H1 (cell line): ENCODE measurements around the gene SETD1B. TPM values are rescaled to one million over a fixed set of nuclear protein-coding genes. Genes with fewer than 3 reads are reported as not detected.

Experiments used
- CTCF ChIA-PET: fragments of 300-600 bp; sonication (Branson Sonifier 250); formaldehyde crosslinking; loops from one replicate; lab custom pipeline; 2021; ENCODE audit not compliant: partially characterized antibody; lab: Charles Lee
- POLR2A ChIA-PET: fragments of 300-600 bp; sonication (Branson Sonifier 250); formaldehyde crosslinking; loops from one replicate; lab custom pipeline; 2021; ENCODE audit warnings: inconsistent platforms; ENCODE audit not compliant: partially characterized antibody; lab: Charles Lee
- DNase-seq, 2 experiments: peaks; one replicate each; pipeline versions ENCODE4 v3.0.0 to v3.0.0-alpha.2; 2010 to 2022; ENCODE audit warnings: low spot score in 2 of 2, low read depth in 1 of 2, mixed read lengths in 1 of 2
- FAIRE-seq: peaks from 2 replicates; lab custom pipeline; 2011; peaks lifted over from hg19 to GRCh38; lab: Jason Lieb, UNC
- H2AFZ ChIP-seq: 2 replicates; pipeline ENCODE4 v1.8.1; 2012; ENCODE audit warnings: low read length, inconsistent platforms
- H2AK5ac ChIP-seq: 2 replicates; pipeline ENCODE4 v1.6.1; 2013; ENCODE audit warnings: low read depth, low read length
- H2BK120ac ChIP-seq: replicated peaks from 2 replicates; pipeline ENCODE3; 2013; ENCODE audit warnings: low read depth, low read length, inconsistent platforms
- H2BK12ac ChIP-seq: 2 replicates; pipeline ENCODE4 v1.6.1; 2013; ENCODE audit warnings: low read depth, low read length
- H2BK15ac ChIP-seq: 2 replicates; pipeline ENCODE4 v1.6.1; 2013; ENCODE audit warnings: low read length
- H2BK20ac ChIP-seq: 2 replicates; pipeline ENCODE4 v1.6.1; 2013; ENCODE audit warnings: low read length
- H2BK5ac ChIP-seq: 2 replicates; pipeline ENCODE4 v1.6.1; 2013; ENCODE audit warnings: low read depth, low read length
- H3K14ac ChIP-seq: 2 replicates; pipeline ENCODE4 v1.6.1; 2013; ENCODE audit warnings: inconsistent platforms; ENCODE audit not compliant: insufficient read length
- H3K18ac ChIP-seq: 2 replicates; pipeline ENCODE4 v1.6.1; 2013; ENCODE audit warnings: low read length; ENCODE audit errors: extremely low read depth
- H3K23ac ChIP-seq: 2 replicates; pipeline ENCODE4 v1.6.1; 2013; ENCODE audit warnings: inconsistent platforms; ENCODE audit not compliant: insufficient read length
- H3K23me2 ChIP-seq: 2 replicates; pipeline ENCODE4 v1.6.1; 2013; ENCODE audit warnings: low read depth, low read length
- H3K27ac ChIP-seq: 2 replicates; pipeline ENCODE4 v1.6.1; 2011; ENCODE audit warnings: low read depth, low read length, inconsistent platforms
- H3K27me3 ChIP-seq, 4 experiments: replicated peaks in 1 of 4; 1 replicate in 1 of 4; 2 replicates in 3 of 4; pipeline versions ENCODE4 v1.6.1 to v1.8.1; 2011 to 2013; ENCODE audit warnings: low read length in 3 of 4, mild to moderate bottlenecking in 3 of 4, inconsistent platforms in 2 of 4, mixed read lengths in 2 of 4, moderate library complexity in 1 of 4; ENCODE audit not compliant: control insufficient read depth in 3 of 4, insufficient read depth in 3 of 4; ENCODE audit errors: extremely low read depth in 1 of 4
- H3K36me3 ChIP-seq, 4 experiments: 2 replicates each; pipeline versions ENCODE4 v1.6.1 to v1.8.1; 2011 to 2013; ENCODE audit warnings: mild to moderate bottlenecking in 4 of 4, low read length in 3 of 4, moderate library complexity in 2 of 4, control low read depth in 1 of 4, inconsistent platforms in 1 of 4; ENCODE audit not compliant: insufficient read depth in 4 of 4, control insufficient read depth in 2 of 4
- H3K4ac ChIP-seq: replicated peaks from 2 replicates; pipeline ENCODE3; 2013; ENCODE audit warnings: low read length, low read depth, mixed read lengths, inconsistent platforms; ENCODE audit not compliant: insufficient read length
- H3K4me1 ChIP-seq, 4 experiments: replicated peaks in 1 of 4; 1 replicate in 1 of 4; 2 replicates in 3 of 4; pipeline versions ENCODE4 v1.6.1 to v1.8.1; 2011 to 2013; ENCODE audit warnings: low read length in 3 of 4, inconsistent platforms in 2 of 4, mixed read lengths in 1 of 4; ENCODE audit not compliant: insufficient read depth in 4 of 4, control insufficient read depth in 3 of 4
- H3K4me2 ChIP-seq, 2 experiments: 2 replicates each; pipeline versions ENCODE4 v1.6.1 to v1.8.1; 2011 to 2013; ENCODE audit warnings: low read depth in 2 of 2, low read length in 2 of 2, control low read depth in 1 of 2, inconsistent platforms in 1 of 2, mild to moderate bottlenecking in 1 of 2; ENCODE audit not compliant: insufficient read depth in 1 of 2
- H3K4me3 ChIP-seq, 4 experiments: fragments of 200-600, 300-600 bp in 1 of 4; sonication (generic), shearing (Covaris generic), sonication (Bioruptor Twin) in 1 of 4; 2 replicates each; pipeline versions ENCODE4 v1.5.1 to v1.8.1; 2011 to 2016; ENCODE audit warnings: low read length in 4 of 4, low read depth in 3 of 4, control low read depth in 2 of 4, inconsistent platforms in 2 of 4, mild to moderate bottlenecking in 2 of 4, mixed read lengths in 1 of 4, moderate library complexity in 1 of 4; ENCODE audit not compliant: insufficient read depth in 2 of 4; ENCODE audit errors: extremely low read depth in 1 of 4
- H3K56ac ChIP-seq: replicated peaks from 2 replicates; pipeline ENCODE3; 2013; ENCODE audit warnings: low read depth, mild to moderate bottlenecking, mixed read lengths, low read length, inconsistent platforms; ENCODE audit not compliant: insufficient read length
- H3K79me1 ChIP-seq: 2 replicates; pipeline ENCODE4 v1.6.1; 2013; ENCODE audit warnings: low read depth, low read length, control low read depth
- H3K79me2 ChIP-seq, 2 experiments: 2 replicates each; pipeline versions ENCODE4 v1.6.1 to v1.8.1; 2012 to 2013; ENCODE audit warnings: low read length in 2 of 2, mild to moderate bottlenecking in 2 of 2, inconsistent platforms in 1 of 2; ENCODE audit not compliant: insufficient read depth in 2 of 2, control insufficient read depth in 1 of 2
- H3K9ac ChIP-seq, 4 experiments: replicated peaks in 1 of 4; 1 replicate in 1 of 4; 2 replicates in 3 of 4; pipeline versions ENCODE4 v1.6.1 to v1.8.1; 2011 to 2013; ENCODE audit warnings: low read depth in 3 of 4, low read length in 3 of 4, control low read depth in 2 of 4, mild to moderate bottlenecking in 2 of 4, moderate library complexity in 2 of 4, inconsistent platforms in 1 of 4; ENCODE audit errors: extremely low read depth in 1 of 4
- H3K9me3 ChIP-seq, 2 experiments: 2 replicates each; pipeline versions ENCODE4 v1.6.1 to v1.8.1; 2012 to 2013; ENCODE audit warnings: mild to moderate bottlenecking in 2 of 2, moderate library complexity in 2 of 2, control low read depth in 1 of 2, inconsistent platforms in 1 of 2, low read depth in 1 of 2, low read length in 1 of 2, mixed read lengths in 1 of 2; ENCODE audit not compliant: insufficient read depth in 2 of 2
- H4K20me1 ChIP-seq, 2 experiments: replicated peaks in 1 of 2; 2 replicates each; pipeline versions ENCODE3 to v1.8.1; 2011 to 2013; ENCODE audit warnings: inconsistent platforms in 2 of 2, low read length in 2 of 2, mild to moderate bottlenecking in 1 of 2; ENCODE audit not compliant: insufficient read depth in 2 of 2, control insufficient read depth in 1 of 2
- H4K5ac ChIP-seq: 2 replicates; pipeline ENCODE4 v1.6.1; 2013; ENCODE audit warnings: low read length, low read depth, mixed read lengths, inconsistent platforms; ENCODE audit not compliant: insufficient read length
- H4K8ac ChIP-seq: 2 replicates; pipeline ENCODE4 v1.8.0; 2013; ENCODE audit warnings: mild to moderate bottlenecking, moderate library complexity, low read length, inconsistent platforms; ENCODE audit not compliant: insufficient read depth; ENCODE audit errors: extremely low read depth
- H4K91ac ChIP-seq: replicated peaks from 2 replicates; pipeline ENCODE3; 2013; ENCODE audit warnings: low read length, mixed read lengths, inconsistent platforms; ENCODE audit not compliant: insufficient read length
- CEBPB ChIP-seq: IDR thresholded peaks from 2 replicates; pipeline ENCODE4 v1.6.1; 2012; ENCODE audit warnings: low read depth, low read length
- CREB1 ChIP-seq: IDR thresholded peaks from 2 replicates; pipeline ENCODE4 v1.6.1; 2012; ENCODE audit warnings: inconsistent platforms
- RAD21 ChIP-seq, 2 experiments: IDR thresholded peaks in 1 of 2; conservative IDR thresholded peaks in 1 of 2; 2 replicates each; pipeline ENCODE4 v1.6.1; 2011; ENCODE audit warnings: low read depth in 2 of 2, low read length in 2 of 2, improper control_type of control experiment in 1 of 2, inconsistent platforms in 1 of 2, mild to moderate bottlenecking in 1 of 2, moderate library complexity in 1 of 2
- SAP30 ChIP-seq: fragments of 300-600 bp; sonication (generic); IDR thresholded peaks from 2 replicates; pipeline ENCODE4 v1.7.1; 2012; ENCODE audit warnings: low read length, moderate library complexity, mild to moderate bottlenecking, inconsistent platforms; ENCODE audit not compliant: insufficient read depth, insufficient replicate concordance
- SIRT6 ChIP-seq: IDR thresholded peaks from one replicate; pipeline ENCODE4 v1.7.1; 2012; ENCODE audit warnings: low read length, inconsistent platforms
- WGBS, 2 experiments: shearing (Covaris generic) in 1 of 2; methylation state at CpG; one replicate each; pipeline versions ENCODE4 v1.1.6 to v1.1.7; 2013 to 2015; ENCODE audit warnings: low lambda C conversion rate in 2 of 2, mixed read lengths in 2 of 2, inconsistent platforms in 1 of 2, low coverage in 1 of 2, missing lambda C conversion rate in 1 of 2; ENCODE audit not compliant: insufficient replicate concordance in 2 of 2, insufficient coverage in 1 of 2, insufficient read length in 1 of 2; ENCODE audit errors: extremely low coverage in 1 of 2, missing lambda C conversion rate in 1 of 2; 5-methylcytosine and 5-hydroxymethylcytosine counted together
- polyA plus RNA-seq, 7 experiments: library from polyadenylated mRNA; depleted of rRNA in 3 of 7; stranded (reverse) in 5 of 7; unstranded in 2 of 7; fragments of >200 nt in 5 of 7; fragments of 200-250 nt in 2 of 7; gene quantifications; 1 replicate in 5 of 7; 2 replicates in 1 of 7; 4 replicates in 1 of 7; pipeline versions ENCODE4 v1.2.1 to v1.2.3, GENCODE V29; 2011 to 2013; ENCODE audit warnings: missing spikeins in 2 of 7, mixed read lengths in 2 of 7
- total RNA-seq: library from RNA; stranded (reverse); fragmentation: NEBNext Ultra II Directional; extraction: Animal tissue kit (Norgen Biotek cat#: 25700); gene quantifications from 2 replicates; pipeline ENCODE4 v1.2.1, GENCODE V29; 2021
- TF ChIP-seq, protein P1 (sequence below), 3 experiments: IDR thresholded peaks; 1 replicate in 2 of 3; 2 replicates in 1 of 3; pipeline versions ENCODE4 v1.5.1 to v1.6.1; 2011; ENCODE audit warnings: low read length in 3 of 3, mild to moderate bottlenecking in 3 of 3, inconsistent platforms in 2 of 3, low read depth in 1 of 3, moderate library complexity in 1 of 3; ENCODE audit not compliant: insufficient read depth in 1 of 3; ENCODE audit errors: control extremely low read depth in 1 of 3

The SETD1B gene
- total and polyA plus RNA-seq, 2 of the 8 experiments (the other 6 are each of a cell fraction or from before 2014, with no cell fraction given), result 1.3 to 17.7 TPM

DNA sequence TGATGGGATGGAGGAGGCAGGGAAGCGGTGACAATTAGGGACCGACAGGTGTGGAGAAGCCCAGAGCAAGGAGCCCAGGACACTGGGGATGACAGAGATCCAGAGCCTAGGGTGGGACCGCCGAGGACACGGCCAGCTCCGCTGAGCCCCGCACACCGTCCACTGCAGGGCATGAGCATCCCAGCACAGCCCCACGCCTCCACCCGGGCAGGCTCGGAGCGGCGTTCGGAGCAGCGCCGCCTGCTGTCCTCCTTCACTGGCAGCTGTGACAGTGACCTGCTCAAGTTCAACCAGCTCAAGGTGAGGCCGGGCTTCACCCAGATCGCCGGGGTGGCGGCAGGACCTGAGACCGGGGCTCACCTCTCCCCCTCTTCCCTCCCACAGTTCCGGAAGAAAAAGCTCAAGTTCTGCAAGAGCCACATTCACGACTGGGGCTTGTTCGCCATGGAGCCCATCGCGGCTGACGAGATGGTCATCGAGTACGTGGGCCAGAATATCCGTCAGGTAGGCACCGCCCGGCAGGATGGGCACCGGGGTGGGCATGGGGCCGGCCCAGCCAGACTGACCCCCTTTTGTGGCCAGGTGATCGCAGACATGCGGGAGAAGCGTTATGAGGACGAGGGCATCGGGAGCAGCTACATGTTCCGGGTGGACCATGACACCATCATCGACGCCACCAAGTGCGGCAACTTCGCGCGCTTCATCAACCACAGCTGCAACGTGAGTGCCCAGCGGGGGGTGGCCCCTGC is 23.7 kb downstream of the SETD1B start:
- Histone ChIP-seq H3K79me2 (no peaks in the 10 kb centered on the region), H3K36me3 (peaks cover 3 to 48% (median 20%) of the 10 kb centered on the region in 4 experiments; a peak in 7 of 8 replicates), H2BK20ac (no peak overlapping the region), H2AK5ac (no peak overlapping the region), H2BK12ac (no peak overlapping the region), H3K27me3 (no peaks in the 10 kb centered on the region), H3K23ac (no peak overlapping the region), H4K8ac (peak overlapping the region; percentile 14; the same call in 1 of the 2 replicates), H3K79me1 (no peaks in the 10 kb centered on the region), H2BK120ac (no peak overlapping the region), H3K14ac (no peak overlapping the region), H4K91ac (no peak overlapping the region), H2BK15ac (no peak overlapping the region), H3K23me2 (no peaks in the 10 kb centered on the region), H3K9me3 (no peaks in the 10 kb centered on the region), H4K5ac (no peak overlapping the region), H3K9ac (no peak overlapping the region), H3K4ac (no peak overlapping the region), H2BK5ac (no peak overlapping the region; the same call in 1 of the 2 replicates), H3K4me3 (no peak overlapping the region), H3K4me1 (no peaks in the 10 kb centered on the region), H3K27ac (no peak overlapping the region), H2AFZ (no peak overlapping the region), H4K20me1 (peaks cover 0 to 9% of the 10 kb centered on the region in 2 experiments), H3K18ac (no peak overlapping the region), H3K4me2 (no peak overlapping the region), H3K56ac (no peak overlapping the region)
- TF ChIP-seq CEBPB (no peak), SAP30 (no peak), CREB1 (no peak), SIRT6 (no peak), RAD21 (IDR thresholded peaks at IDR 0.05 in 1 of 2, conservative IDR thresholded peaks at IDR 0.05 in 1 of 2; ENCODE audit: low read depth in 2 of 2, low read length in 2 of 2) (peak in 1 of 2 experiments; percentile 19; a peak in 1 of 4 replicates)
- TF ChIP-seq, protein P1, sequence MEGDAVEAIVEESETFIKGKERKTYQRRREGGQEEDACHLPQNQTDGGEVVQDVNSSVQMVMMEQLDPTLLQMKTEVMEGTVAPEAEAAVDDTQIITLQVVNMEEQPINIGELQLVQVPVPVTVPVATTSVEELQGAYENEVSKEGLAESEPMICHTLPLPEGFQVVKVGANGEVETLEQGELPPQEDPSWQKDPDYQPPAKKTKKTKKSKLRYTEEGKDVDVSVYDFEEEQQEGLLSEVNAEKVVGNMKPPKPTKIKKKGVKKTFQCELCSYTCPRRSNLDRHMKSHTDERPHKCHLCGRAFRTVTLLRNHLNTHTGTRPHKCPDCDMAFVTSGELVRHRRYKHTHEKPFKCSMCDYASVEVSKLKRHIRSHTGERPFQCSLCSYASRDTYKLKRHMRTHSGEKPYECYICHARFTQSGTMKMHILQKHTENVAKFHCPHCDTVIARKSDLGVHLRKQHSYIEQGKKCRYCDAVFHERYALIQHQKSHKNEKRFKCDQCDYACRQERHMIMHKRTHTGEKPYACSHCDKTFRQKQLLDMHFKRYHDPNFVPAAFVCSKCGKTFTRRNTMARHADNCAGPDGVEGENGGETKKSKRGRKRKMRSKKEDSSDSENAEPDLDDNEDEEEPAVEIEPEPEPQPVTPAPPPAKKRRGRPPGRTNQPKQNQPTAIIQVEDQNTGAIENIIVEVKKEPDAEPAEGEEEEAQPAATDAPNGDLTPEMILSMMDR (IDR thresholded peaks at IDR 0.05; ENCODE audit: control extremely low read depth in 1 of 3, insufficient read depth in 1 of 3, low read depth in 1 of 3, low read length in 3 of 3), result peak in 2 of 3 experiments; percentile 16 to 20; a peak in 2 of 4 replicates
- CTCF ChIA-PET, result interaction anchor here (0.7 to 14.5 kb wide), 15 partner anchors 9 to 204 kb away, joined by 3 to 163 read pairs (median 3); partner anchors contain the start of genes CFAP251 and RHOF
- WGBS, 2 experiments, result 95% methylated on average over 36 of the region's 48 CpGs; no CpG with 5 or more reads in 1 of the 2 experiments
- FAIRE-seq (no peak), DNase-seq (no peak)
- POLR2A ChIA-PET, result interaction anchor here (0.7 to 6.4 kb wide), 9 partner anchors 9 to 62 kb away, joined by 3 to 50 read pairs (median 5); partner anchors contain the start of genes RHOF and SETD1B
